Neural cell (in vitro differentiated cells): ENCODE data around the gene PDE2A.

Experiments
- EP300 ChIP-seq: fragments of 450-650 bp; conservative IDR thresholded peaks from 2 replicates; pipeline ENCODE4 v1.6.1; 2014; ENCODE audit warnings: antibody characterized with exemption, mild to moderate bottlenecking, moderate library complexity; ENCODE audit not compliant: poor library complexity, severe bottlenecking
- EZH2 ChIP-seq: fragments of 200-600, 300-800 bp; shearing (Covaris generic), sonication (generic); IDR thresholded peaks from 2 replicates; pipeline ENCODE4 v1.6.1; 2014; ENCODE audit warnings: antibody characterized with exemption, low read length, borderline replicate concordance, mild to moderate bottlenecking; ENCODE audit not compliant: insufficient read depth, poor library complexity, severe bottlenecking
- MXI1 ChIP-seq: fragments of 450-650 bp; conservative IDR thresholded peaks from 2 replicates; pipeline ENCODE4 v1.6.1; 2014; ENCODE audit warnings: antibody characterized with exemption, mild to moderate bottlenecking; ENCODE audit not compliant: poor library complexity, severe bottlenecking
- POLR2AphosphoS5 ChIP-seq: IDR thresholded peaks from 2 replicates; pipeline ENCODE4 v1.6.1; 2012
- RAD21 ChIP-seq: fragments of 450-650 bp; conservative IDR thresholded peaks from 2 replicates; pipeline ENCODE4 v1.6.1; 2014; ENCODE audit warnings: antibody characterized with exemption, mild to moderate bottlenecking, moderate library complexity
- SMC3 ChIP-seq: fragments of 450-650 bp; conservative IDR thresholded peaks from 2 replicates; pipeline ENCODE4 v1.6.1; 2014; ENCODE audit warnings: antibody characterized with exemption, mild to moderate bottlenecking, moderate library complexity; ENCODE audit not compliant: poor library complexity
- TAF1 ChIP-seq: IDR thresholded peaks from 2 replicates; pipeline ENCODE4 v1.6.1; 2012; ENCODE audit warnings: low read depth
- TF ChIP-seq, protein P1 (sequence below): fragments of 450-650 bp; IDR thresholded peaks from 2 replicates; pipeline ENCODE4 v1.5.1; 2014; ENCODE audit warnings: antibody characterized with exemption, mild to moderate bottlenecking, moderate library complexity; ENCODE audit not compliant: poor library complexity, severe bottlenecking
- TF ChIP-seq, protein P2 (sequence below): IDR thresholded peaks from 2 replicates; pipeline ENCODE4 v1.6.1; 2012; ENCODE audit warnings: borderline replicate concordance

- TF ChIP-seq, protein P1, sequence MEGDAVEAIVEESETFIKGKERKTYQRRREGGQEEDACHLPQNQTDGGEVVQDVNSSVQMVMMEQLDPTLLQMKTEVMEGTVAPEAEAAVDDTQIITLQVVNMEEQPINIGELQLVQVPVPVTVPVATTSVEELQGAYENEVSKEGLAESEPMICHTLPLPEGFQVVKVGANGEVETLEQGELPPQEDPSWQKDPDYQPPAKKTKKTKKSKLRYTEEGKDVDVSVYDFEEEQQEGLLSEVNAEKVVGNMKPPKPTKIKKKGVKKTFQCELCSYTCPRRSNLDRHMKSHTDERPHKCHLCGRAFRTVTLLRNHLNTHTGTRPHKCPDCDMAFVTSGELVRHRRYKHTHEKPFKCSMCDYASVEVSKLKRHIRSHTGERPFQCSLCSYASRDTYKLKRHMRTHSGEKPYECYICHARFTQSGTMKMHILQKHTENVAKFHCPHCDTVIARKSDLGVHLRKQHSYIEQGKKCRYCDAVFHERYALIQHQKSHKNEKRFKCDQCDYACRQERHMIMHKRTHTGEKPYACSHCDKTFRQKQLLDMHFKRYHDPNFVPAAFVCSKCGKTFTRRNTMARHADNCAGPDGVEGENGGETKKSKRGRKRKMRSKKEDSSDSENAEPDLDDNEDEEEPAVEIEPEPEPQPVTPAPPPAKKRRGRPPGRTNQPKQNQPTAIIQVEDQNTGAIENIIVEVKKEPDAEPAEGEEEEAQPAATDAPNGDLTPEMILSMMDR = no peak
- TF ChIP-seq TAF1 (no peak), EZH2 (no peak), EP300 (no peak), RAD21 (no peak), MXI1 (no peak), POLR2AphosphoS5 (no peak), SMC3 (no peak)
- TF ChIP-seq, protein P2, sequence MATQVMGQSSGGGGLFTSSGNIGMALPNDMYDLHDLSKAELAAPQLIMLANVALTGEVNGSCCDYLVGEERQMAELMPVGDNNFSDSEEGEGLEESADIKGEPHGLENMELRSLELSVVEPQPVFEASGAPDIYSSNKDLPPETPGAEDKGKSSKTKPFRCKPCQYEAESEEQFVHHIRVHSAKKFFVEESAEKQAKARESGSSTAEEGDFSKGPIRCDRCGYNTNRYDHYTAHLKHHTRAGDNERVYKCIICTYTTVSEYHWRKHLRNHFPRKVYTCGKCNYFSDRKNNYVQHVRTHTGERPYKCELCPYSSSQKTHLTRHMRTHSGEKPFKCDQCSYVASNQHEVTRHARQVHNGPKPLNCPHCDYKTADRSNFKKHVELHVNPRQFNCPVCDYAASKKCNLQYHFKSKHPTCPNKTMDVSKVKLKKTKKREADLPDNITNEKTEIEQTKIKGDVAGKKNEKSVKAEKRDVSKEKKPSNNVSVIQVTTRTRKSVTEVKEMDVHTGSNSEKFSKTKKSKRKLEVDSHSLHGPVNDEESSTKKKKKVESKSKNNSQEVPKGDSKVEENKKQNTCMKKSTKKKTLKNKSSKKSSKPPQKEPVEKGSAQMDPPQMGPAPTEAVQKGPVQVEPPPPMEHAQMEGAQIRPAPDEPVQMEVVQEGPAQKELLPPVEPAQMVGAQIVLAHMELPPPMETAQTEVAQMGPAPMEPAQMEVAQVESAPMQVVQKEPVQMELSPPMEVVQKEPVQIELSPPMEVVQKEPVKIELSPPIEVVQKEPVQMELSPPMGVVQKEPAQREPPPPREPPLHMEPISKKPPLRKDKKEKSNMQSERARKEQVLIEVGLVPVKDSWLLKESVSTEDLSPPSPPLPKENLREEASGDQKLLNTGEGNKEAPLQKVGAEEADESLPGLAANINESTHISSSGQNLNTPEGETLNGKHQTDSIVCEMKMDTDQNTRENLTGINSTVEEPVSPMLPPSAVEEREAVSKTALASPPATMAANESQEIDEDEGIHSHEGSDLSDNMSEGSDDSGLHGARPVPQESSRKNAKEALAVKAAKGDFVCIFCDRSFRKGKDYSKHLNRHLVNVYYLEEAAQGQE = no peak
Observed at GRCh38 chr11:72706579-72706978, 32.4 kb upstream of the PDE2A start.
